ENCODE measurements around the gene CEP85L. TPM values are rescaled to one million over a fixed set of nuclear protein-coding genes. Genes with fewer than 3 reads are reported as not detected.

Gene CEP85L
- total RNA-seq, 1 donor from 2014 or later: 11.0 TPM

DNA sequence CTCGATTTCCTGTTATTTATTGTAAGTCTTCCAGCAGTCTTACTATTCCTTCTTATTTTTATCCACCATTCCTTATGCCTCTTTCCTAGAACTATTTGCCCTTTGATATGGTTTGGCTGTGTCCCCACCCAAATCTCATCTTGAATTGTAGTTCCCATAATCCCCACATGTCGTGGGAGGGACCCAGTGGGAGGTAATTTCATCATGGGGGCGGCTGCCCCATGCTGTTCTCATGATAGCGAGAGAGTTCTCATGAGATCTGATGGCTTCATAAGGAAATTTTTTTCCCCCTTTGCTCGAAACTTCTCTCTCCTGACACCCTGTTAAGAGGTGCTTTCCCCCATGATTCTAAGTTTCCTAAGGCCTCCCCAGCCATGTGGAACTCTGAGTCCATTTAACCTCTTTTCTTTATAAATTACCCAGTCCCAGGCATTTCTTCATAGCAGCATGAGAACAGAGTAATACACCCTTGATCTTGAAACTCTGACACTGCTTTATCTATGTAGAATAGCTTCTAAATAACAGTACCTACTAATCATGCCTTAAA, 54.5 kb downstream of the CEP85L start:
- H3K27ac ChIP-seq: no peak overlapping the region
- TF ChIP-seq, protein P1, sequence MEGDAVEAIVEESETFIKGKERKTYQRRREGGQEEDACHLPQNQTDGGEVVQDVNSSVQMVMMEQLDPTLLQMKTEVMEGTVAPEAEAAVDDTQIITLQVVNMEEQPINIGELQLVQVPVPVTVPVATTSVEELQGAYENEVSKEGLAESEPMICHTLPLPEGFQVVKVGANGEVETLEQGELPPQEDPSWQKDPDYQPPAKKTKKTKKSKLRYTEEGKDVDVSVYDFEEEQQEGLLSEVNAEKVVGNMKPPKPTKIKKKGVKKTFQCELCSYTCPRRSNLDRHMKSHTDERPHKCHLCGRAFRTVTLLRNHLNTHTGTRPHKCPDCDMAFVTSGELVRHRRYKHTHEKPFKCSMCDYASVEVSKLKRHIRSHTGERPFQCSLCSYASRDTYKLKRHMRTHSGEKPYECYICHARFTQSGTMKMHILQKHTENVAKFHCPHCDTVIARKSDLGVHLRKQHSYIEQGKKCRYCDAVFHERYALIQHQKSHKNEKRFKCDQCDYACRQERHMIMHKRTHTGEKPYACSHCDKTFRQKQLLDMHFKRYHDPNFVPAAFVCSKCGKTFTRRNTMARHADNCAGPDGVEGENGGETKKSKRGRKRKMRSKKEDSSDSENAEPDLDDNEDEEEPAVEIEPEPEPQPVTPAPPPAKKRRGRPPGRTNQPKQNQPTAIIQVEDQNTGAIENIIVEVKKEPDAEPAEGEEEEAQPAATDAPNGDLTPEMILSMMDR (IDR thresholded peaks at IDR 0.05): no peak
- DNase-seq: no peak
- no peaks in the 10 kb centered on the region for H3K9me3 ChIP-seq
- intact Hi-C loops (cut with DNase I): no loop called here
- H3K36me3 ChIP-seq: no peaks in the 10 kb centered on the region
- no peaks in the 10 kb centered on the region for H3K4me1 ChIP-seq
- H3K27me3 ChIP-seq (ENCODE audit: low read depth): no peaks in the 10 kb centered on the region
- H3K4me3 ChIP-seq: no peak overlapping the region
- ATAC-seq: no peak

DNA sequence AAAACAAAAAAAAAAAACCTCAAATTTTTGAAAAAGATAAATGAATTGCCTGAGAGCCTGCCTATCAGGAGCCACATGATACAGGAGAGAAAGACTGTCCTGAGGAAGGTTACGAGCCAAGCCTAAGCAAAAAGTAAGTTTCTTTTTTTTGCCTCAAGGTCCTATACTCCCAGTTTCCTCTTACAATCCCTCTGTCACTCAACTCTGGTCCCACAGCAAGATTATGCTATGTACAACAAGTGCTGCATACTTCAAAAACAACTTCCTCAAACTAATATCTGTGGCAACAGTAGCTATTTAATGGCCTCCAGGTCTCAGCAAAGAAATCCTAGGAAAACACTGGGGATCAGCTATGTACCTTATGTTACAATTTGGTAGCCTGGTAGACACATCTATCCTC, 56.5 kb downstream of the CEP85L start:
- Histone ChIP-seq H3K4me1 (peaks cover 8% of the 10 kb centered on the region), H3K4me3 (no peak overlapping the region), H3K27me3 (ENCODE audit: low read depth) (no peaks in the 10 kb centered on the region), H3K36me3 (no peaks in the 10 kb centered on the region), H3K9me3 (no peaks in the 10 kb centered on the region), H3K27ac (no peak overlapping the region)
- intact Hi-C loops (cut with DNase I): no loop called here
- TF ChIP-seq, protein P1 (IDR thresholded peaks at IDR 0.05): no peak
- DNase-seq (no peak), ATAC-seq (no peak)

DNA sequence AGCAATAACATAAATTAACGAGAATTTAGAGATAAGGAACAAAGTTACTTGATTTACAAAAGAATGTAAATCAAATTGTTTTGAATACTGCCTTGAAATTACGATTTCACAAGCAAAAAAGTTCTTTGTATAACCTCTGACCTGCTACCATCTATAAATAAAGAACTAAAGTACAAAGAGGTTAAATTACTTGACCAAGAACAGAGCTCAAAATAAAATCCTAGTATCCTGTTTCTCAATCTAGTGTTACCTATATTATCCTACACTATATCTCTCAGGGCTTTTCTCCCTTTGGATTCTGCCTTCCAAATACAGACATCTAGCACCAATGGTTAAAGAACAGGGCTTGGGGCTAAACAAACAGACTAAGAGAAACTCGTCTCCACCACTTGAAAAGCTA, 59.5 kb downstream of the CEP85L start:
- H3K36me3 ChIP-seq: no peaks in the 10 kb centered on the region
- TF ChIP-seq, protein P1 (IDR thresholded peaks at IDR 0.05): no peak
- no peaks in the 10 kb centered on the region for H3K9me3 ChIP-seq
- no peak for ATAC-seq
- DNase-seq: no peak
- no peaks in the 10 kb centered on the region for H3K27me3 ChIP-seq (ENCODE audit: low read depth)
- no peak overlapping the region for H3K27ac ChIP-seq
- peaks cover 15% of the 10 kb centered on the region for H3K4me1 ChIP-seq
- intact Hi-C loops (cut with DNase I): no loop called here
- H3K4me3 ChIP-seq: no peak overlapping the region

DNA sequence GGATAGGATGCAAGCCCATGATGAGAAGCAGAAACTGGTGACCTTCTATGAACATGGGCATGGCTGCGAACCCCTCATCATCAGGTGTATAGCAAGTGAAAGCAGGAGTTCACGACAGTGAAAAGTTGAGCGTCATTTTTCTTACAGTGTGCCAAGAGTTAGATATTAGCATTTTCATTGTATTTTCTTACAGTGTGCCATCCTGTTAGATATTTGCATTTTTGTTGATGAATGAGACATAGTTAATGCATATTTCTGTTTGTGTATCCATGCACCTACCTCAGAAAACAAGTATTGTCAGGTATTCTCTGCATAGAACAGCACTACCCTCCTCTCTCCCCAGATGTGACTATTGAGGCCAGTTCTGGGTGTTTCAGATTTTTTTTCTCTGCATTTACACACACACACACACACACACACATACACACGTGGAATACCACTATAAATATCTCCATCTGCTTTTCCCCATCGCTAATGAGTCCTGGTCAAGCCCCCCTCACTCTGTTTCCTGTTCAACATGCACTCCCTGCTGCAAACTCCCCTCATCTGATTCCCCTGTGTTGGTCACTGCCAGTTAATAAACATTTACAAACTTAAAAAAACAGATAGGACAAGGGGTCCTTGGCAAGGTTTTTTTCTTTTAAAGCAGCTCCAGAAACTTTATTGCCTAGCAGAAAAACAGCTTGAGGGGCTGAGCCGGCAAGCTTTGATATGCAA, 61.6 kb downstream of the CEP85L start:
- TF ChIP-seq, protein P1 (IDR thresholded peaks at IDR 0.05): no peak
- Histone ChIP-seq H3K4me1 (peaks cover 15% of the 10 kb centered on the region), H3K9me3 (no peaks in the 10 kb centered on the region), H3K27ac (no peak overlapping the region), H3K27me3 (ENCODE audit: low read depth) (no peaks in the 10 kb centered on the region), H3K4me3 (no peak overlapping the region), H3K36me3 (no peaks in the 10 kb centered on the region)
- ATAC-seq (no peak), DNase-seq (no peak)
- intact Hi-C loops (cut with DNase I): no loop called here

DNA sequence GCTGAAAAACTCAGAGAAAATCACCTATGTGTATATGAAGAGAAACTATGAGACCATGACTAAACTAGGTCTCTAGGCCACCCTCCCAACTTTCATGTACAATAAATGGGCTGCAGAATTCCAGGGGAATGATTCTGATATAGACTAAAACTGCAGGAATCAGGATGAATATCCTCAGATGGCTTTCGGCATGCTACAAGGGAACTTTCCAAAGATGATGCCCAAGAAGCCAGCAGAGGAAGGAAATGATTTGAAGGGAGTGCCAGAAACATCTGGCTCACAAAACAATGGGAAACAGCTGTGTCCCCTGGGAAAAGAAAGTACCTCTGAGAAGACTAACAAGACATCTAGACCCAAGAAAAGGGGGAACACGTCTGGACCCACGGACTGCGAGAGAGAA, 62.2 kb downstream of the CEP85L start:
- H3K27me3 ChIP-seq (ENCODE audit: low read depth): no peaks in the 10 kb centered on the region
- no peak for ATAC-seq
- H3K27ac ChIP-seq: no peak overlapping the region
- no peak for DNase-seq
- no peaks in the 10 kb centered on the region for H3K9me3 ChIP-seq
- TF ChIP-seq, protein P1 (IDR thresholded peaks at IDR 0.05): no peak
- intact Hi-C loops (cut with DNase I): no loop called here
- no peaks in the 10 kb centered on the region for H3K36me3 ChIP-seq
- no peak overlapping the region for H3K4me3 ChIP-seq
- peaks cover 15% of the 10 kb centered on the region for H3K4me1 ChIP-seq

Data from lower lobe of right lung (tissue), 2 donors.